ENCODE measurements around the gene OR2L5. TPM values are rescaled to one million over a fixed set of nuclear protein-coding genes. Genes with fewer than 3 reads are reported as not detected.

Gene OR2L5
- total and polyA plus RNA-seq, 8 donors = not detected

DNA sequence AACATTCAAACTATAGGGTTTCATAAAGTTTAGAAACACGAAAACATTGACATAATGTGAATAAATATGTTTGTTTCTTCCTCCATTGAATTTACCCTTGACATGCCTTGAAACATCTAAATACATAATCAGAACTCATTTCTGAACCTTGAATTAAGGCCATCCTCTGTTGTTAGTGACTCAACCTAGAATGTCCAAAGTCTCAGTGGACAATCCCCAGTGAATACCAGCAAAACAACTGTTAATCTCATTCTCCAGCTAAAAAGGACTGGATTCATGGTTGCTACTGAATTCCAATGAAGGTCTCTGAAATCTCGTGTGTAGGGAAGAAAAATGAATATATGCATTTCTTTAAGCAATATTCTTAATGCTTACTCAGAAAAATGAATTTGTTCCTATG is 16.3 kb downstream of the OR2L5 start, which contains the start of gene OR2L2:
OR2L2 (plus strand) TSS at position 301 of the 400 bp plus-strand sequence. CDS start 8,198 bp downstream, outside the sequence.
- Histone ChIP-seq H3K27me3 (no peaks in the 10 kb centered on the region), H3K9me3 (peaks cover 0 to 41% (median 24%) of the 10 kb centered on the region in 4 donors), H3K4me1 (no peaks in the 10 kb centered on the region), H3K4me3 (no peak within 1 kb of the TSS), H3K27ac (no peak within 1 kb of the TSS), H3K36me3 (no peaks in the 10 kb centered on the region)
- DNase-seq = no peak
- intact Hi-C loops (cut with DNase I; ENCODE audit: low total_unique reads) = no loop called here
- WGBS, 5 donors = 31 to 48% (median 38%) methylated on average over 2 of the region's 2 CpGs
- TF ChIP-seq POLR2A (IDR thresholded peaks at IDR 0.05) (no peak), EP300 (IDR thresholded peaks at IDR 0.05) (no peak), POLR2AphosphoS5 (IDR thresholded peaks at IDR 0.05) (no peak)
- TF ChIP-seq, protein P1, sequence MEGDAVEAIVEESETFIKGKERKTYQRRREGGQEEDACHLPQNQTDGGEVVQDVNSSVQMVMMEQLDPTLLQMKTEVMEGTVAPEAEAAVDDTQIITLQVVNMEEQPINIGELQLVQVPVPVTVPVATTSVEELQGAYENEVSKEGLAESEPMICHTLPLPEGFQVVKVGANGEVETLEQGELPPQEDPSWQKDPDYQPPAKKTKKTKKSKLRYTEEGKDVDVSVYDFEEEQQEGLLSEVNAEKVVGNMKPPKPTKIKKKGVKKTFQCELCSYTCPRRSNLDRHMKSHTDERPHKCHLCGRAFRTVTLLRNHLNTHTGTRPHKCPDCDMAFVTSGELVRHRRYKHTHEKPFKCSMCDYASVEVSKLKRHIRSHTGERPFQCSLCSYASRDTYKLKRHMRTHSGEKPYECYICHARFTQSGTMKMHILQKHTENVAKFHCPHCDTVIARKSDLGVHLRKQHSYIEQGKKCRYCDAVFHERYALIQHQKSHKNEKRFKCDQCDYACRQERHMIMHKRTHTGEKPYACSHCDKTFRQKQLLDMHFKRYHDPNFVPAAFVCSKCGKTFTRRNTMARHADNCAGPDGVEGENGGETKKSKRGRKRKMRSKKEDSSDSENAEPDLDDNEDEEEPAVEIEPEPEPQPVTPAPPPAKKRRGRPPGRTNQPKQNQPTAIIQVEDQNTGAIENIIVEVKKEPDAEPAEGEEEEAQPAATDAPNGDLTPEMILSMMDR (IDR thresholded peaks at IDR 0.05) = no peak

DNA sequence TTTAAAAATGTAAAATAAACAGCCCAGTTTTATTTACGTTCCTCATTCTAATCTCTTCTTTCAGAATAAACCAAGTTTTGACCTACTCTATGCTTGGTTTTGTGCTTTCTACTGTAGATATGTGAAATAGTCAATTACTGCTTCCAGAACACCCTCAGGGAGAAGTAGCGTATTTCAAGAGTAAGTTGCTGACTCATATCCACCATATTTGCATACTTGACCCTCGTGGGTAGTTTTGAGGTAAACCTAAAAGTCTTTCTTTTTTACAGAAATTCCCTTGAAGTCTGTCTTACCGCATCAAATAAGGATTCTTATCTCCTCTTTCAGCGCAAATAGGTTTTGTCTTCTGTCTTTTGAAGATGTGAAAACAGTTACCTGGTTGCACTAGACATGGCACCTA is 31.7 kb downstream of the OR2L5 start:
- Histone ChIP-seq H3K27me3 (no peaks in the 10 kb centered on the region), H3K36me3 (no peaks in the 10 kb centered on the region), H3K4me3 (no peak overlapping the region), H3K9me3 (peaks cover 0 to 16% (median under 1%) of the 10 kb centered on the region in 4 donors), H3K27ac (no peak overlapping the region), H3K4me1 (no peaks in the 10 kb centered on the region)
- TF ChIP-seq EP300 (IDR thresholded peaks at IDR 0.05) (no peak), POLR2A (IDR thresholded peaks at IDR 0.05) (no peak), POLR2AphosphoS5 (IDR thresholded peaks at IDR 0.05) (no peak)
- TF ChIP-seq, protein P1 (IDR thresholded peaks at IDR 0.05) = no peak
- intact Hi-C loops (cut with DNase I; ENCODE audit: low total_unique reads) = no loop called here
- no peak for DNase-seq
- WGBS, 5 donors = 66 to 73% (median 71%) methylated on average over 5 of the region's 5 CpGs

DNA sequence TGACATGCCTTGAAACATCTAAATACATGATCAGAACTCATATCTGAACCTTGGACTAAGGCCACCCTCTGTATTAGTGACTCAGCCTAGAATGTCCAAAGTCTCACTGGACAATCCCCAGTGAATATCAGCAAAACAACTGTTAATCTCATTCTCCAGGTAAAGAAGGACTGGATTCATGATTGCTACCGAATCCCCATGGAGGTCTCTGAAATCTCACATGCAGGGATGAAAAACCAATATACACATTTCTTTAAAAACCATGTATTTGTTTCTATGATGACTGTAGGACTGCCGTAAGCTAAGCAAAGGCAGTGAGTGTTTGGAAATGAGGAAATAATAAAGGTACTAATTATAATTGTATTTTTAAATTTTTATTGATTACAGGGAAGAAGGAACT is 33.1 kb downstream of the OR2L5 start, which contains the start of gene OR2L3:
OR2L3 (plus strand) TSS at position 301 of the 400 bp plus-strand sequence. CDS start 13,846 bp downstream, outside the sequence.
- Histone ChIP-seq H3K27me3 (no peaks in the 10 kb centered on the region), H3K36me3 (no peaks in the 10 kb centered on the region), H3K27ac (no peak within 1 kb of the TSS), H3K4me1 (no peaks in the 10 kb centered on the region), H3K4me3 (no peak within 1 kb of the TSS), H3K9me3 (peaks cover 0 to 16% (median 0%) of the 10 kb centered on the region in 4 donors)
- intact Hi-C loops (cut with DNase I; ENCODE audit: low total_unique reads) = no loop called here
- DNase-seq = no peak
- 60 to 72% (median 68%) methylated on average over 2 of the region's 2 CpGs for WGBS, 5 donors
- TF ChIP-seq POLR2AphosphoS5 (IDR thresholded peaks at IDR 0.05) (no peak), POLR2A (IDR thresholded peaks at IDR 0.05) (no peak), EP300 (IDR thresholded peaks at IDR 0.05) (no peak)
- TF ChIP-seq, protein P1 (IDR thresholded peaks at IDR 0.05) = no peak

DNA sequence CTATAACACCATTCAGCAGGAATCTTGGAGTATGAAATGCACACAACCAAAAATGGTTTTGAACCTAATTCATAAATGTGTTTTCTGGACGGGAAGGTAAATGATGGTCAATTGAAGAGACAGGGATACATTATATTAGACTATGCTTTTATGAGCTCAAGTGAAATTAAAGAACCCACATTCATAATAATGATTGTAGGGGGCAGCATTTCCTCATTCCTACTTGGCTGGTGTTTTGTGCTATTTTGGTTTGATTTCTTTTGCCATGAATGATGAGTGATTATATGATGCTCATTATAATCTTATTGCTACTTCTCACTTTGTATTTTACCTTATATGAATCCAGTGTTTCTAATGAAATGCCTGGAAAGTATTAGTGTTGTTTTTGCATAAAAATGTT is 33.5 kb downstream of the OR2L5 start:
- Histone ChIP-seq H3K27me3 (no peaks in the 10 kb centered on the region), H3K9me3 (peaks cover 0 to 16% (median 0%) of the 10 kb centered on the region in 4 donors), H3K27ac (no peak overlapping the region), H3K4me1 (no peaks in the 10 kb centered on the region), H3K36me3 (no peaks in the 10 kb centered on the region), H3K4me3 (no peak overlapping the region)
- intact Hi-C loops (cut with DNase I; ENCODE audit: low total_unique reads) = no loop called here
- TF ChIP-seq, protein P1 (IDR thresholded peaks at IDR 0.05) = no peak
- TF ChIP-seq POLR2AphosphoS5 (IDR thresholded peaks at IDR 0.05) = no peak
- no peak for TF ChIP-seq POLR2A (IDR thresholded peaks at IDR 0.05)
- no peak for TF ChIP-seq EP300 (IDR thresholded peaks at IDR 0.05)
- DNase-seq = no peak
- WGBS, 5 donors = 41 to 72% (median 65%) methylated on average over 1 of the region's 1 CpG

Data from stomach (tissue), 9 donors.